Measurements from ENCODE around the gene SPTLC3. TPM values are rescaled to one million over a fixed set of nuclear protein-coding genes. Genes with fewer than 3 reads are reported as not detected.

The SPTLC3 gene
- total and polyA plus RNA-seq, 2 of the 13 experiments (the other 11 are each of a cell fraction or from before 2014, with no cell fraction given): 20.5 to 95.6 TPM

- TF ChIP-seq SOX13 (IDR thresholded peaks at IDR 0.05): no peak
- peak in 1 of 2 experiments; percentile 90; a peak in 2 of 4 replicates for TF ChIP-seq SOX13 (CRISPR knock-in tag; conservative IDR thresholded peaks at IDR 0.05 in 1 of 2, IDR thresholded peaks at IDR 0.05 in 1 of 2)
- TF ChIP-seq ZBTB1 (CRISPR knock-in tag; IDR thresholded peaks at IDR 0.05; ENCODE audit: borderline replicate concordance): no peak
- TF ChIP-seq MAFF (IDR thresholded peaks at IDR 0.05; ENCODE audit: low read depth, low read length): no peak
- TF ChIP-seq ZBTB38 (CRISPR knock-in tag; IDR thresholded peaks at IDR 0.05): no peak
- no peak for TF ChIP-seq ZNF282 (IDR thresholded peaks at IDR 0.05; ENCODE audit: partially characterized antibody)
- TF ChIP-seq ZNF143 (CRISPR knock-in tag; IDR thresholded peaks at IDR 0.05): no peak
- TF ChIP-seq ZNF792 (CRISPR knock-in tag; IDR thresholded peaks at IDR 0.05): no peak
- TF ChIP-seq ZNF556 (CRISPR knock-in tag; IDR thresholded peaks at IDR 0.05; ENCODE audit: borderline replicate concordance): no peak
- TF ChIP-seq TCF7 (IDR thresholded peaks at IDR 0.05; ENCODE audit: low read depth): peak; percentile 48; the same call in 1 of the 2 replicates
- no peak for TF ChIP-seq KLF13 (CRISPR knock-in tag; IDR thresholded peaks at IDR 0.05)
- TF ChIP-seq GATA4 (IDR thresholded peaks at IDR 0.05; ENCODE audit: borderline replicate concordance, low read depth): peak; percentile 72; the same call in 1 of the 2 replicates
- TF ChIP-seq ZNF253 (CRISPR knock-in tag; IDR thresholded peaks at IDR 0.05; ENCODE audit: borderline replicate concordance): no peak
- no peak for TF ChIP-seq ZNF235 (CRISPR knock-in tag; IDR thresholded peaks at IDR 0.05; ENCODE audit: borderline replicate concordance)
- no peak for TF ChIP-seq ZXDC (CRISPR knock-in tag; IDR thresholded peaks at IDR 0.05)
- peak; percentile 49; the same call in 1 of the 2 replicates for TF ChIP-seq NCOA2 (CRISPR knock-in tag; IDR thresholded peaks at IDR 0.05)
- TF ChIP-seq ZNF121 (CRISPR knock-in tag; IDR thresholded peaks at IDR 0.05): no peak
- no peak for TF ChIP-seq HMGXB3 (CRISPR knock-in tag; IDR thresholded peaks at IDR 0.05; ENCODE audit: borderline replicate concordance)
- no peak for TF ChIP-seq ZNF354B (CRISPR knock-in tag; IDR thresholded peaks at IDR 0.05)
- TF ChIP-seq HNRNPLL (IDR thresholded peaks at IDR 0.05; ENCODE audit: low read depth, low read length, poor library complexity, severe bottlenecking): no peak
- TF ChIP-seq ZNF335 (CRISPR knock-in tag; IDR thresholded peaks at IDR 0.05): no peak
These were observed 12.6 kb downstream of the SPTLC3 start (continued) for GRCh38 chr20:13021205-13021970.
